Measurements from ENCODE around the gene PSMD13.

DNA sequence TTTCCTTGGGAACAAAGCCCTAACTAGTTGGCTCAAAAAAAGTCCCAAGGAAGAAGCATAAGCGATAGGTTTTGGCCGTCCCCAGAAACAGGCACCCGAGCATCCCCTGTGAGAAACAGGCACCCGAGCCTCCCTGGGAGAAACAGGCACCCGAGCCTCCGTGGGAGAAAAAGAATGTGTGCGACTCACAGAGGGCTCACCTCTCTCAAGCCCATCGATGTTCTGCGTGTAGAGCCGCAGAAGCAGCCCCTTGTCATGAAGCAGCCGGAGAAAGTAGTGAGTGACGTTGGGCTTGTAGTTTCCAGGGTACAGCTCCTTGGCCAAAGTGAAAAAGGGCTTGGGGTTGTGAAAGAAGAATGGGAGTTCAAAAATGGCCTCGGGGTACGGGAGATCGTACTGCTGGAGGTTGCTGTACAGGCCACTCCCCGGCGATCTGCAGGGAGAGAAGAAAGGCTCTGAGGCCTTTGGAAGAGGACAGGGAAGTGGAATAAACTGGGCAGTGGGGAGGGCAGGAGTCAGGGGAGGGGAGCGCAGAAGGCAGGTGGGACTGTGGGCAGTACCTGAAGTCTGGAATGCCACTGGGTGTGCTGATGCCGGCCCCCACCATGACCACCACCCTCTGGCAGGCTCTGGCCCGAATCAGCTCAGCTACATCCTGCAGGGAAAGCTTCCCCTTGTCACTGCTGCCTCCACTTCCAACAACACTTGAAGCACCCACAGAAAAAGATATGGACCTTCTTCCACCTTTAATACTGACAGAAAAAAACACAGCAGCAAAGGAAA, 3.8 kb upstream of the PSMD13 start:
- TF ChIP-seq CTCF (IDR thresholded peaks at IDR 0.05) (no peak), EP300 (IDR thresholded peaks at IDR 0.05) (no peak), POLR2AphosphoS5 (IDR thresholded peaks at IDR 0.05) (no peak)

All from upper lobe of left lung (tissue), 4 donors.